Measurements from ENCODE around the gene TAPBP. TPM values are rescaled to one million over a fixed set of nuclear protein-coding genes. Genes with fewer than 3 reads are reported as not detected.
"Not testable (repeated sequence)": the region's sequence is repeated elsewhere in the genome, so short reads cannot be mapped to it uniquely, and the experiment has no call there.

Gene TAPBP
- total RNA-seq (10 to 100 TPM; 29.8 to 80.0 (median 50.5) TPM), polyA plus RNA-seq (100 to 1,000 TPM in 1 of 3 donors, 10 to 100 TPM in 1, 1 to 10 TPM in 1; 7.8 to 114 (median 21.3) TPM)

DNA sequence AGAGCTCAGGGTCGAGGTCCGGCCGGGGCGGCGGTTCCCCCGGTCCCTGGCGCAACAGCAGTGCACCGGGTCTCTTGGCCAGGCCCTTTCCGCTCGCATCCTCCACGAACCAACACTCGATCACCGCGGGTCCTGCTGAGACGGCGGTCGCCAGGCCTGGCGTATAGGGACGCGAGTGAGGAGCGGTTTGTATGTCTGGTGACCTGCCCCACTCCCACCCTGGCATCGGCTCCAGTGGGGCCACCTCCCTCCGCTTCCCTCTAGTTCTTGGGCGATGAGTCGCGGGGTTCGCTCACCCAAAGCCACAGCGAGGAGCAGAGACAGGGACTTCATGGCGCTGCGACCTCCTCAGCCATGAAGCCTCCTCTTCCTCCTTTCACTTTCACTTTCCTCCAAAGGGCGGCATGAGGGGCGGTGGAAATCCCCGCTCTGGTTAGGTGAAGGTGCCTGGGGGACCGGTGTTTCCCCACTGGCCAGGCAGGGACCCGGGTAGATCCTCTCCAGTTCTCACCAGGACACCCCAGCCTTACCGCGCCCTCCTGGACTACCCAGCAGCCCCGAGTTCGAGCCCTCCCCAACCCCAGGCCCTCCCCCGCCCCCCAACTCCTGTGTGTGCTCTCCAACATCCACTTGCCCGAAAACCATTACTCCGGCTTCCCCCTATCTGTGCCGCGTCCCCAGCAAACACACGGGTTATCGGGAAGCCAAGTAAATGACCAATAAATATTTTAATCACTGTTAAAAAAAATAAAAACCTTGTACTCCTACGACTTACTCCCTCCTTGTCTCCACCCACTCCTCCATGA lies at the start of gene TAPBP:
TAPBP (minus strand) TSS at position 370 of the 806 bp plus-strand sequence; CDS start at position 333, 37 bp downstream.
- DNase-seq = peak; percentile 83
- intact Hi-C loops (cut with DNase I) = loop anchor here (1.0 kb wide), 1 partner anchor 15 kb away; no protein-coding TSS in a partner anchor

DNA sequence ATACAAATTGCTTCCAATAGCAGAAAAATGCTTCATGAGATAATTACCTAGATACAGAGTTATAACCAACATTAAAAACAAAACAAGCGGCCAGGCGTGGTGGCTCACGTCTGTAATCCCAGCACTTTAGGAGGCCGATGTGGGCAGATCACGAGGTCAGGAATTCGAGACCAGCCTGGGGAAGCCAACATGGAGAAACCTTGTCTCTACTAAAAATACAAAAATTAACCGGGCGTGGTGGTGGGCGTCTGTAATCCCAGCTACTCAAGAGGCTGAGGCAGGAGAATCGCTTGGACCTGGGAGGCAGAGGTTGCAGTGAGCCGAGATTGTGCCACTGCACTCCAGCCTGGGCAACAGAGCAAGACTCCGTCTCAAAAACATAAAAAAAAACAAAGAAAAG lies 49.6 kb upstream of the TAPBP start:
- H3K4me3 ChIP-seq; DNase-seq; H3K36me3 ChIP-seq; intact Hi-C loops (cut with DNase I); H3K9me3 ChIP-seq; H3K27ac ChIP-seq; H3K4me1 ChIP-seq; H3K27me3 ChIP-seq: not testable (repeated sequence)
- 84 to 90% methylated on average over 12 of the region's 12 CpGs for WGBS, 2 donors

More for the DNA sequence above, at the start of gene TAPBP:
- Histone ChIP-seq H3K27me3 (no peaks in the 10 kb centered on the region), H3K9me3 (no peaks in the 10 kb centered on the region), H3K4me1 (peaks cover 0 to 65% (median 50%) of the 10 kb centered on the region in 4 donors), H3K27ac (peak within 1 kb of the TSS; percentile 90 to 97 (median 95)), H3K36me3 (peaks cover 0 to 25% (median 2%) of the 10 kb centered on the region in 4 donors), H3K4me3 (peak within 1 kb of the TSS; percentile 65 to 89 (median 78))
- 1% methylated on average over 47 of the region's 47 CpGs for WGBS, 2 donors
- peak; percentile 64 to 80 (median 78) for TF ChIP-seq POLR2AphosphoS5 (IDR thresholded peaks at IDR 0.05)
- TF ChIP-seq POLR2A (IDR thresholded peaks at IDR 0.05) = peak in 1 of 2 donors; percentile 25
- no peak for TF ChIP-seq EP300 (IDR thresholded peaks at IDR 0.05)

DNA sequence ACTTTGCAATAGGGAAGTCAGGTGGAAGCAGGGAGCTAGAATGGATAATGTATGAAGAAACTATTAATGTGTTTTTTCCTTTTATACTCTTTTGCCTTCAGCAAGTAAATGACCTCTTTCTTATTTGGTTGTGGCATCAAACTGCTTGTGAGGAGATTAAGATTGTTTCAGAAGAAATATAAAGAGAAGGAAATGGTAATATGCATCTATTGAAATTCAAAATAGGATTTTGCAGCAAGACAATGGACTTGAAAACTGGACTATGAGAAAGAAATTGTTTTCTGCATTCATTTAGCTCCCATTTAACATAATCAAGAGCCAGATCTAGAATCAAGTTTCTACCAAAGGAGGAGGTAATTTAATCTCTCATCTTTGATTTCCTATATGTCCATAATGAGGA lies 45.5 kb upstream of the TAPBP start:
- TF ChIP-seq POLR2AphosphoS5 (IDR thresholded peaks at IDR 0.05) (no peak), EP300 (IDR thresholded peaks at IDR 0.05) (no peak), POLR2A (IDR thresholded peaks at IDR 0.05) (no peak)
- TF ChIP-seq, protein P1, sequence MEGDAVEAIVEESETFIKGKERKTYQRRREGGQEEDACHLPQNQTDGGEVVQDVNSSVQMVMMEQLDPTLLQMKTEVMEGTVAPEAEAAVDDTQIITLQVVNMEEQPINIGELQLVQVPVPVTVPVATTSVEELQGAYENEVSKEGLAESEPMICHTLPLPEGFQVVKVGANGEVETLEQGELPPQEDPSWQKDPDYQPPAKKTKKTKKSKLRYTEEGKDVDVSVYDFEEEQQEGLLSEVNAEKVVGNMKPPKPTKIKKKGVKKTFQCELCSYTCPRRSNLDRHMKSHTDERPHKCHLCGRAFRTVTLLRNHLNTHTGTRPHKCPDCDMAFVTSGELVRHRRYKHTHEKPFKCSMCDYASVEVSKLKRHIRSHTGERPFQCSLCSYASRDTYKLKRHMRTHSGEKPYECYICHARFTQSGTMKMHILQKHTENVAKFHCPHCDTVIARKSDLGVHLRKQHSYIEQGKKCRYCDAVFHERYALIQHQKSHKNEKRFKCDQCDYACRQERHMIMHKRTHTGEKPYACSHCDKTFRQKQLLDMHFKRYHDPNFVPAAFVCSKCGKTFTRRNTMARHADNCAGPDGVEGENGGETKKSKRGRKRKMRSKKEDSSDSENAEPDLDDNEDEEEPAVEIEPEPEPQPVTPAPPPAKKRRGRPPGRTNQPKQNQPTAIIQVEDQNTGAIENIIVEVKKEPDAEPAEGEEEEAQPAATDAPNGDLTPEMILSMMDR (IDR thresholded peaks at IDR 0.05) = no peak
- H3K36me3 ChIP-seq = no peaks in the 10 kb centered on the region
- H3K4me3 ChIP-seq = no peak overlapping the region
- intact Hi-C loops (cut with DNase I) = no loop called here
- DNase-seq = no peak
- H3K9me3 ChIP-seq = no peaks in the 10 kb centered on the region
- H3K4me1 ChIP-seq = no peaks in the 10 kb centered on the region
- H3K27me3 ChIP-seq = peaks cover 0 to 6% (median 0%) of the 10 kb centered on the region in 3 donors
- H3K27ac ChIP-seq = no peak overlapping the region

DNA sequence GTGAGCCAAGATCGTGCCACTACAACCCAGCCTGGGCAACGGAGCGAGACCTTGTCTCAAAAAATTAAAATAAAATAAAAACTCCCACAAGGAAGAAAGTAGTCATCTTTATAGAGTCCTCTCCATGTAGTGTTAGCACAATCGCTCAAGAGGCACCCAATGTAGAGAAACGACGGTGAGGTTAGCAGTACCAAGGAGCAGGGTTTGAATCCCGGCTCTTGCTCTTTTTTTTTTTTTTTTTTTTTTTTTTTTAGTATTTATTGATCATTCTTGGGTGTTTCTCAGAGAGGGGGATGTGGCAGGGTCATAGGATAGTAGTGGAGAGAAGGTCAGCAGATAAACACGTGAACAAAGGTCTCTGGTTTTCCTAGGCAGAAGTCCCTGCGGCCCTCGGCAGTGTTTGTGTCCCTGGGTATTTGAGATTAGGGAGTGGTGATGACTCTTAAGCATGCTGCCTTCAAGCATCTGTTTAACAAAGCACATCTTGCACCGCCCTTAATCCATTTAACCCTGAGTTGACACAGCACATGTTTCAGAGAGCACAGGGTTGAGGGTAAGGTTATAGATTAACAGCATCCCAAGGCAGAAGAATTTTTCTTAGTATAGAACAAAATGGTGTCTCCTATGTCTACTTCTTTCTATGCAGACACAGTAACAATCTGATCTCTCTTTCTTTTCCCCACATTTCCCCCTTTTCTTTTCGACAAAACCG lies 43.4 kb upstream of the TAPBP start:
- 64 to 75% methylated on average over 13 of the region's 13 CpGs for WGBS, 2 donors
- H3K4me3 ChIP-seq; H3K36me3 ChIP-seq; intact Hi-C loops (cut with DNase I); H3K9me3 ChIP-seq; H3K4me1 ChIP-seq; DNase-seq; H3K27ac ChIP-seq; H3K27me3 ChIP-seq: not testable (repeated sequence)

DNA sequence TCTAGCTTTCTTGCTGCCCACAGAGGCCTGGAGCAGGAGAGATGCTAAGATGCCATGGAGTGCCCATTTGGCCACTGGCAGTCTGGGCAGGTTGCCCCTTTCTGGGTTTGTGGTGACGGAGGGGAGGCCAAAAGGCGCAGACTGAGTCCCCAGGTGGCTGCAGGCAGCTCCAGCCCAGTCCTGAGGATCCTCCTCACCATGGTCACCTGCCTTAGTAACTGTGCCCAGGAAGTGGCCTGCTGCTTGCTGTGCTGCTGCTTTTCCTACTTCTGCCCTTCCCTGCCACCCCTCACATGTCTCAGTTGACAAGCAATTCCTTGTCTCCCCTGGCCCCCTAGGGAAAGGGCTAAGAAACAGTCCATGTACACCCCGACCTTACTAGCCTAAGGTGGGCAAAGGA lies 42.4 kb upstream of the TAPBP start:
- WGBS, 2 donors = 29 to 66% methylated on average over 3 of the region's 3 CpGs
- DNase-seq = no peak
- no peak overlapping the region for H3K27ac ChIP-seq
- H3K9me3 ChIP-seq = no peaks in the 10 kb centered on the region
- intact Hi-C loops (cut with DNase I) = no loop called here
- H3K36me3 ChIP-seq = no peaks in the 10 kb centered on the region
- H3K4me3 ChIP-seq = no peak overlapping the region
- H3K27me3 ChIP-seq = peaks cover 0 to 6% (median 0%) of the 10 kb centered on the region in 3 donors
- no peaks in the 10 kb centered on the region for H3K4me1 ChIP-seq
- TF ChIP-seq POLR2A (IDR thresholded peaks at IDR 0.05) (no peak), EP300 (IDR thresholded peaks at IDR 0.05) (no peak), POLR2AphosphoS5 (IDR thresholded peaks at IDR 0.05) (no peak)
- TF ChIP-seq, protein P1 (IDR thresholded peaks at IDR 0.05) = no peak

DNA sequence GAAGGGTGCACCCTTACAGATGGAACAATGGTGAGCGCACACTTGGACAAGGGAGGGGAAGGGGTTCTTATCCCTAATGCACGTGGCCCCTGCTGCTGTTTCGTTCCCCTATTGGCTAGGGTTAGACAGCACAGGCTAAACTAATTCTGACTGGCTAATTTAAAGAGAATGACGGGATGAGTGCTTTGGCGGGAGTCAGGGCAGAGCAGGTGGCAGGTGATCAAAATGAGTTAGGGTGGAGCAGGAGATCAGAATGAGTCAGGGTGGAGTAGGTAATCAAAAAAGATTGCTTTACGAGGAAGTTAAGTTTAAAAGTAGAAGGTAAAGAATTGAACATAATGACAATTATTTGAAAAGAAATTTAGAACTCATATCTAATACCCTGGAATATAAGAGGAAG lies 42.0 kb upstream of the TAPBP start:
- WGBS, 2 donors = 33 to 70% methylated on average over 6 of the region's 6 CpGs
- H3K27me3 ChIP-seq; intact Hi-C loops (cut with DNase I); H3K36me3 ChIP-seq; H3K9me3 ChIP-seq; DNase-seq; H3K4me3 ChIP-seq; H3K4me1 ChIP-seq; H3K27ac ChIP-seq: not testable (repeated sequence)

Measured in sigmoid colon (tissue), 7 donors.